ENCODE measurements around the gene LRRC28.

- TF ChIP-seq CTCF (IDR thresholded peaks at IDR 0.05), result no peak
- TF ChIP-seq POLR2A (IDR thresholded peaks at IDR 0.05), result no peak
Observed at GRCh38 chr15:99268431-99268830, 17.1 kb downstream of the LRRC28 start.
